Fibroblast of mammary gland (primary cell): ENCODE measurements around the gene PSMA2.

Experiments used
- DNase-seq: peaks from one replicate; pipeline ENCODE4 v3.0.0-alpha.2; 2010; ENCODE audit warnings: low read depth
- H3K4me3 ChIP-seq: 2 replicates; pipeline ENCODE4 v1.5.1; 2011; ENCODE audit warnings: low read depth, mild to moderate bottlenecking, low read length, moderate library complexity; ENCODE audit not compliant: control insufficient read depth
- TF ChIP-seq, protein P1 (sequence below): conservative IDR thresholded peaks from 2 replicates; pipeline ENCODE4 v1.5.1; 2011; ENCODE audit warnings: low read depth, low read length, inconsistent platforms; ENCODE audit not compliant: control insufficient read depth, insufficient read depth

Gene PSMA2

DNA sequence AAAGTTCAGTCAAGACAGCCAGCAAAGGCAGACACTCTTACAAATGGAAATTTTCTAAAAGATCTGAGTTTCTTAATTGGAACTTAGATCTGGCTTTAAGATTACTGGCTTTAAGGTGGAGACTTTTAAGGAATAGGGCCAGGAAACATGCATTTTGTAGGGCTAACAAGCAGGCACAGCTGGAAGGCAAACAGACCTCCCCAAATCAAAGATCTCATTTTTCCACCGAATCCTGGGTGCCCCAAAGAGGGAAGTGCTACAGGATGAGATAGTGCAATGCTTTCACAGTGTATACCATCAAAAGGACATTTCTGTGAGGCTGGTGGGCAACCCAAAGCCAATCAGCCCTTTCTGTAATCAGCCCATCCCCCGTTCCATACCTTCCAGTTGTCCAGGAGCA lies 27.6 kb upstream of the PSMA2 start:
- DNase-seq = no peak
- H3K4me3 ChIP-seq = no peak overlapping the region
- TF ChIP-seq, protein P1, sequence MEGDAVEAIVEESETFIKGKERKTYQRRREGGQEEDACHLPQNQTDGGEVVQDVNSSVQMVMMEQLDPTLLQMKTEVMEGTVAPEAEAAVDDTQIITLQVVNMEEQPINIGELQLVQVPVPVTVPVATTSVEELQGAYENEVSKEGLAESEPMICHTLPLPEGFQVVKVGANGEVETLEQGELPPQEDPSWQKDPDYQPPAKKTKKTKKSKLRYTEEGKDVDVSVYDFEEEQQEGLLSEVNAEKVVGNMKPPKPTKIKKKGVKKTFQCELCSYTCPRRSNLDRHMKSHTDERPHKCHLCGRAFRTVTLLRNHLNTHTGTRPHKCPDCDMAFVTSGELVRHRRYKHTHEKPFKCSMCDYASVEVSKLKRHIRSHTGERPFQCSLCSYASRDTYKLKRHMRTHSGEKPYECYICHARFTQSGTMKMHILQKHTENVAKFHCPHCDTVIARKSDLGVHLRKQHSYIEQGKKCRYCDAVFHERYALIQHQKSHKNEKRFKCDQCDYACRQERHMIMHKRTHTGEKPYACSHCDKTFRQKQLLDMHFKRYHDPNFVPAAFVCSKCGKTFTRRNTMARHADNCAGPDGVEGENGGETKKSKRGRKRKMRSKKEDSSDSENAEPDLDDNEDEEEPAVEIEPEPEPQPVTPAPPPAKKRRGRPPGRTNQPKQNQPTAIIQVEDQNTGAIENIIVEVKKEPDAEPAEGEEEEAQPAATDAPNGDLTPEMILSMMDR = no peak

DNA sequence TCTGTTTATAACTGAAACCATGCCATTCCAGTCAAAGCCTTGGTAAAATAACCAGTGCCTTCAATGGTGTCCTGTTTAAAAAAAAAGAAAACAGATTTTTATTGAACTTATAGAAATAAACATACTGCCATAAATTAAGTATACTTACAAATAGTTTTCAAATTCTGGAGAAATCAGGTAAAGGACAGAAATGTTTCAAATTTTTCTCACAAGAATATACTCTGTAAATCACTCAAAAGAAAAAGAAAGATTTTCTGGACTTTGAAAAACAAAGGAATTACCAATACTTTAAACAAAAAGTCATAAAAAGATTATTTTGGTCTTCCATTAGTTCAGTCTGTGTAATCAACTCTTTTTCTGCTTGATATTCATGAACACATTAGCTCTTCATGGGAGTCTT lies 24.1 kb upstream of the PSMA2 start:
- H3K4me3 ChIP-seq = no peak overlapping the region
- TF ChIP-seq, protein P1 = no peak
- no peak for DNase-seq

DNA sequence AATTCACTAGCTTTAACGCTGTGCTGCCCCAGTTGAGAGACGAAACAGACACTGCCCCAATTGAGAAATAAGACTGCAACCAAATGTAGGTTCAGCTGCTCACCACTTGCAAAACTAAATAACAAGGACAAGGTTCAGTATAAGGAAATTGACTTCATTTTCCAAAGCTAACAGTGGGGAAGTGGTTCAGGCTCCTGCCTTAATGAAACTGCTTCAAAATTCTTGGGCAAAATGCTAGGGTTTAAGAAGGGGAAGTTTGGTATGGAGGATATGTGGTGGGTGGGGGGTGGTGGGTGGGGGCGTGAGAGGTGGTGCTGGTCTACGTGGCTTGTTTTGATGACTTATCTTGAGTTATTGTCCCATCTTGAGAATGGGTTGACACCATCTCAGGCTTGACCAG lies 22.0 kb upstream of the PSMA2 start:
- no peak overlapping the region for H3K4me3 ChIP-seq
- DNase-seq = no peak
- TF ChIP-seq, protein P1 = no peak

DNA sequence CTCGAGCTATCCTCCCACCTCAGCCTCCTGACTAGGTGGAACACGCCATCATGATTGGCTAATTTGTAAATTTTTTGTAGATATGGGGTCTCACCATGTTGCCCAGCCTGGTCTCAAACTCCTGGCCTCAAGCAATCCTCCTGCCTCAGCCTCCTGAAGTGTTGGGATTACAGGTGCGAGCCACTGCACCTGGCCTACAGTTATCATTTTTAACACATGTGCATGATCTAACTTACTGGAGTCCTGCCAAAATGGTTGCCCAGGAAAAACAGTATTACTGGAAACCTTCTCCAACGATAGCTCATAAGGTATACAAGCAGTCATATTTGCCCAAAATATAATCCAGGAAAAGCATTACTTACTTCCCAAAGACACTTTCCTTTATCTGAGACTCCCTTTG lies 20.4 kb upstream of the PSMA2 start:
- TF ChIP-seq, protein P1 = no peak
- no peak for DNase-seq
- no peak overlapping the region for H3K4me3 ChIP-seq

- TF ChIP-seq, protein P1 = no peak
- H3K4me3 ChIP-seq = no peak overlapping the region
- no peak for DNase-seq
These were observed 18.4 kb upstream of the PSMA2 start for GRCh38 chr7:42950417-42950816.

DNA sequence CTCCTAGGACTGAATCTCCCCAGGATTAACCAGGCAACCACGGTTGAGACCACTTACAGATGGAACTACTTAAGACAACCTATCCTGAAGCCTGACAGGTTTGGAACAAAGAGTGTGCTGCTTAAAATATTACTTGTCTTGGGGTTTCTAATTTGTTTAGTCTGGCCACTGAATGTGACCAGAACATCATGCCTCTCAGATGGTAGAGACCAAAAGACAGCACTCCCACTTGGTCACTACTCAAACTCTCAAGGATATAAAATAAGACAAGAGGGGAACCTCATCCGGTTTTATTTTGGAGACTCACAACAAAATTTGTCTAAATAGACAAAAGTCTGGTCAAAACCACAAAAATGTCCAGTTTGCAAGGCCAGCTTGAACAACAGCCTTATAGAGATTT lies 15.5 kb upstream of the PSMA2 start:
- H3K4me3 ChIP-seq = no peak overlapping the region
- TF ChIP-seq, protein P1 = no peak
- DNase-seq = no peak

- H3K4me3 ChIP-seq = no peak overlapping the region
- TF ChIP-seq, protein P1 = no peak
- no peak for DNase-seq
These were observed 14.6 kb upstream of the PSMA2 start for GRCh38 chr7:42946627-42946950.
